ENCODE results near the gene DDAH1.

GRCh38 chr1:85406887-85407533, 57.9 kb downstream of the DDAH1 start:
- TF ChIP-seq, protein P1, sequence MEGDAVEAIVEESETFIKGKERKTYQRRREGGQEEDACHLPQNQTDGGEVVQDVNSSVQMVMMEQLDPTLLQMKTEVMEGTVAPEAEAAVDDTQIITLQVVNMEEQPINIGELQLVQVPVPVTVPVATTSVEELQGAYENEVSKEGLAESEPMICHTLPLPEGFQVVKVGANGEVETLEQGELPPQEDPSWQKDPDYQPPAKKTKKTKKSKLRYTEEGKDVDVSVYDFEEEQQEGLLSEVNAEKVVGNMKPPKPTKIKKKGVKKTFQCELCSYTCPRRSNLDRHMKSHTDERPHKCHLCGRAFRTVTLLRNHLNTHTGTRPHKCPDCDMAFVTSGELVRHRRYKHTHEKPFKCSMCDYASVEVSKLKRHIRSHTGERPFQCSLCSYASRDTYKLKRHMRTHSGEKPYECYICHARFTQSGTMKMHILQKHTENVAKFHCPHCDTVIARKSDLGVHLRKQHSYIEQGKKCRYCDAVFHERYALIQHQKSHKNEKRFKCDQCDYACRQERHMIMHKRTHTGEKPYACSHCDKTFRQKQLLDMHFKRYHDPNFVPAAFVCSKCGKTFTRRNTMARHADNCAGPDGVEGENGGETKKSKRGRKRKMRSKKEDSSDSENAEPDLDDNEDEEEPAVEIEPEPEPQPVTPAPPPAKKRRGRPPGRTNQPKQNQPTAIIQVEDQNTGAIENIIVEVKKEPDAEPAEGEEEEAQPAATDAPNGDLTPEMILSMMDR (conservative IDR thresholded peaks at IDR 0.05; ENCODE audit: low read depth in 2 of 2), result no peak
- no peak for TF ChIP-seq EZH2 (IDR thresholded peaks at IDR 0.05; ENCODE audit: low read depth, unreplicated experiment)
- TF ChIP-seq REST (IDR thresholded peaks at IDR 0.05; ENCODE audit: unreplicated experiment), result no peak
- TF ChIP-seq EZH2phosphoT487 (IDR thresholded peaks at IDR 0.05; ENCODE audit: unreplicated experiment), result no peak
- no peak for TF ChIP-seq POLR2AphosphoS5 (IDR thresholded peaks at IDR 0.05; ENCODE audit: low read depth)
- no peak for TF ChIP-seq CREB1 (CRISPR knock-in tag; IDR thresholded peaks at IDR 0.05; ENCODE audit: low read depth)
- TF ChIP-seq, protein P2, sequence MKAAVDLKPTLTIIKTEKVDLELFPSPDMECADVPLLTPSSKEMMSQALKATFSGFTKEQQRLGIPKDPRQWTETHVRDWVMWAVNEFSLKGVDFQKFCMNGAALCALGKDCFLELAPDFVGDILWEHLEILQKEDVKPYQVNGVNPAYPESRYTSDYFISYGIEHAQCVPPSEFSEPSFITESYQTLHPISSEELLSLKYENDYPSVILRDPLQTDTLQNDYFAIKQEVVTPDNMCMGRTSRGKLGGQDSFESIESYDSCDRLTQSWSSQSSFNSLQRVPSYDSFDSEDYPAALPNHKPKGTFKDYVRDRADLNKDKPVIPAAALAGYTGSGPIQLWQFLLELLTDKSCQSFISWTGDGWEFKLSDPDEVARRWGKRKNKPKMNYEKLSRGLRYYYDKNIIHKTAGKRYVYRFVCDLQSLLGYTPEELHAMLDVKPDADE (IDR thresholded peaks at IDR 0.05), result no peak
- TF ChIP-seq, protein P3, sequence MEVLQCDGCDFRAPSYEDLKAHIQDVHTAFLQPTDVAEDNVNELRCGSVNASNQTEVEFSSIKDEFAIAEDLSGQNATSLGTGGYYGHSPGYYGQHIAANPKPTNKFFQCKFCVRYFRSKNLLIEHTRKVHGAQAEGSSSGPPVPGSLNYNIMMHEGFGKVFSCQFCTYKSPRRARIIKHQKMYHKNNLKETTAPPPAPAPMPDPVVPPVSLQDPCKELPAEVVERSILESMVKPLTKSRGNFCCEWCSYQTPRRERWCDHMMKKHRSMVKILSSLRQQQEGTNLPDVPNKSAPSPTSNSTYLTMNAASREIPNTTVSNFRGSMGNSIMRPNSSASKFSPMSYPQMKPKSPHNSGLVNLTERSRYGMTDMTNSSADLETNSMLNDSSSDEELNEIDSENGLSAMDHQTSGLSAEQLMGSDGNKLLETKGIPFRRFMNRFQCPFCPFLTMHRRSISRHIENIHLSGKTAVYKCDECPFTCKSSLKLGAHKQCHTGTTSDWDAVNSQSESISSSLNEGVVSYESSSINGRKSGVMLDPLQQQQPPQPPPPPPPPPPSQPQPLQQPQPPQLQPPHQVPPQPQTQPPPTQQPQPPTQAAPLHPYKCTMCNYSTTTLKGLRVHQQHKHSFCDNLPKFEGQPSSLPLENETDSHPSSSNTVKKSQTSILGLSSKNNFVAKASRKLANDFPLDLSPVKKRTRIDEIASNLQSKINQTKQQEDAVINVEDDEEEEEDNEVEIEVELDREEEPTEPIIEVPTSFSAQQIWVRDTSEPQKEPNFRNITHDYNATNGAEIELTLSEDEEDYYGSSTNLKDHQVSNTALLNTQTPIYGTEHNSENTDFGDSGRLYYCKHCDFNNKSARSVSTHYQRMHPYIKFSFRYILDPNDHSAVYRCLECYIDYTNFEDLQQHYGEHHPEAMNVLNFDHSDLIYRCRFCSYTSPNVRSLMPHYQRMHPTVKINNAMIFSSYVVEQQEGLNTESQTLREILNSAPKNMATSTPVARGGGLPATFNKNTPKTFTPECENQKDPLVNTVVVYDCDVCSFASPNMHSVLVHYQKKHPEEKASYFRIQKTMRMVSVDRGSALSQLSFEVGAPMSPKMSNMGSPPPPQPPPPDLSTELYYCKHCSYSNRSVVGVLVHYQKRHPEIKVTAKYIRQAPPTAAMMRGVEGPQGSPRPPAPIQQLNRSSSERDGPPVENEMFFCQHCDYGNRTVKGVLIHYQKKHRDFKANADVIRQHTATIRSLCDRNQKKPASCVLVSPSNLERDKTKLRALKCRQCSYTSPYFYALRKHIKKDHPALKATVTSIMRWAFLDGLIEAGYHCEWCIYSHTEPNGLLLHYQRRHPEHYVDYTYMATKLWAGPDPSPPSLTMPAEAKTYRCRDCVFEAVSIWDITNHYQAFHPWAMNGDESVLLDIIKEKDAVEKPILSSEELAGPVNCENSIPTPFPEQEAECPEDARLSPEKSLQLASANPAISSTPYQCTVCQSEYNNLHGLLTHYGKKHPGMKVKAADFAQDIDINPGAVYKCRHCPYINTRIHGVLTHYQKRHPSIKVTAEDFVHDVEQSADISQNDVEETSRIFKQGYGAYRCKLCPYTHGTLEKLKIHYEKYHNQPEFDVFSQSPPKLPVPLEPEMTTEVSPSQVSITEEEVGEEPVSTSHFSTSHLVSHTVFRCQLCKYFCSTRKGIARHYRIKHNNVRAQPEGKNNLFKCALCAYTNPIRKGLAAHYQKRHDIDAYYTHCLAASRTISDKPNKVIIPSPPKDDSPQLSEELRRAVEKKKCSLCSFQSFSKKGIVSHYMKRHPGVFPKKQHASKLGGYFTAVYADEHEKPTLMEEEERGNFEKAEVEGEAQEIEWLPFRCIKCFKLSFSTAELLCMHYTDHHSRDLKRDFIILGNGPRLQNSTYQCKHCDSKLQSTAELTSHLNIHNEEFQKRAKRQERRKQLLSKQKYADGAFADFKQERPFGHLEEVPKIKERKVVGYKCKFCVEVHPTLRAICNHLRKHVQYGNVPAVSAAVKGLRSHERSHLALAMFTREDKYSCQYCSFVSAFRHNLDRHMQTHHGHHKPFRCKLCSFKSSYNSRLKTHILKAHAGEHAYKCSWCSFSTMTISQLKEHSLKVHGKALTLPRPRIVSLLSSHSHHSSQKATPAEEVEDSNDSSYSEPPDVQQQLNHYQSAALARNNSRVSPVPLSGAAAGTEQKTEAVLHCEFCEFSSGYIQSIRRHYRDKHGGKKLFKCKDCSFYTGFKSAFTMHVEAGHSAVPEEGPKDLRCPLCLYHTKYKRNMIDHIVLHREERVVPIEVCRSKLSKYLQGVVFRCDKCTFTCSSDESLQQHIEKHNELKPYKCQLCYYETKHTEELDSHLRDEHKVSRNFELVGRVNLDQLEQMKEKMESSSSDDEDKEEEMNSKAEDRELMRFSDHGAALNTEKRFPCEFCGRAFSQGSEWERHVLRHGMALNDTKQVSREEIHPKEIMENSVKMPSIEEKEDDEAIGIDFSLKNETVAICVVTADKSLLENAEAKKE (CRISPR knock-in tag; IDR thresholded peaks at IDR 0.05), result no peak
- no peak for TF ChIP-seq JUNB (IDR thresholded peaks at IDR 0.05; ENCODE audit: unreplicated experiment)
- no peak for TF ChIP-seq NANOG (IDR thresholded peaks at IDR 0.05; ENCODE audit: borderline replicate concordance)
- no peak for TF ChIP-seq ZNF331 (CRISPR knock-in tag; IDR thresholded peaks at IDR 0.05; ENCODE audit: low read depth)
- no peak for TF ChIP-seq STAT1 (IDR thresholded peaks at IDR 0.05; ENCODE audit: unreplicated experiment)
- no peak for TF ChIP-seq ZNF114 (CRISPR knock-in tag; IDR thresholded peaks at IDR 0.05)

Measured in GM23338 (cell line).